CD14-positive monocyte (primary cell): ENCODE results near the gene SDK1. TPM values are rescaled to one million over a fixed set of nuclear protein-coding genes. Genes with fewer than 3 reads are reported as not detected.

Source experiments
- DNase-seq, 3 donors: peaks; one replicate each; pipeline ENCODE4 v3.0.0-alpha.2; 2011 to 2022
- H2AFZ ChIP-seq: 2 replicates; pipeline ENCODE4 v1.6.0; 2012; ENCODE audit warnings: mild to moderate bottlenecking, low read depth, low read length, inconsistent platforms; ENCODE audit not compliant: insufficient read depth, poor library complexity, severe bottlenecking
- H3K27ac ChIP-seq, 2 donors: 1 replicate in 1 of 2; 2 replicates in 1 of 2; pipeline ENCODE4 v1.5.1; 2012 to 2013; ENCODE audit warnings: low read length in 2 of 2, control low read depth in 1 of 2, inconsistent platforms in 1 of 2, low read depth in 1 of 2, mild to moderate bottlenecking in 1 of 2
- H3K27me3 ChIP-seq, 2 donors: one replicate each; pipeline versions ENCODE4 v1.6.0 to v1.6.1; 2011 to 2013; ENCODE audit warnings: low read length in 2 of 2; ENCODE audit not compliant: control insufficient read depth in 2 of 2, insufficient read depth in 2 of 2
- H3K36me3 ChIP-seq, 2 donors: replicated peaks in 1 of 2; 1 replicate in 1 of 2; 2 replicates in 1 of 2; pipeline versions ENCODE4 v1.5.1 to v1.6.1; 2012 to 2013; ENCODE audit warnings: low read length in 2 of 2, control low read depth in 1 of 2, inconsistent platforms in 1 of 2, mild to moderate bottlenecking in 1 of 2; ENCODE audit not compliant: insufficient read depth in 2 of 2, control insufficient read depth in 1 of 2
- H3K4me1 ChIP-seq, 2 donors: 1 replicate in 1 of 2; 2 replicates in 1 of 2; pipeline versions ENCODE4 v1.5.1 to v1.6.1; 2012 to 2013; ENCODE audit warnings: low read length in 2 of 2, control low read depth in 1 of 2, inconsistent platforms in 1 of 2, mild to moderate bottlenecking in 1 of 2, moderate library complexity in 1 of 2; ENCODE audit not compliant: insufficient read depth in 2 of 2, control insufficient read depth in 1 of 2
- H3K4me2 ChIP-seq: replicated peaks from 2 replicates; pipeline ENCODE3; 2012; ENCODE audit warnings: low read length, moderate library complexity, mild to moderate bottlenecking; ENCODE audit not compliant: poor library complexity, severe bottlenecking; ENCODE audit errors: extremely low read depth
- H3K4me3 ChIP-seq, 3 experiments: fragments of 200-600 bp in 1 of 3; sonication (generic) in 1 of 3; replicated peaks in 1 of 3; 1 replicate in 2 of 3; 2 replicates in 1 of 3; pipeline ENCODE4 v1.5.1; 2011 to 2013; ENCODE audit warnings: low read length in 3 of 3, mild to moderate bottlenecking in 3 of 3, control low read depth in 2 of 3, low read depth in 2 of 3, inconsistent platforms in 1 of 3, moderate library complexity in 1 of 3
- H3K79me2 ChIP-seq: 2 replicates; pipeline ENCODE4 v1.6.0; 2012; ENCODE audit warnings: mild to moderate bottlenecking, control low read depth, inconsistent platforms, low read length, moderate library complexity; ENCODE audit not compliant: insufficient read depth
- H3K9ac ChIP-seq: 2 replicates; pipeline ENCODE4 v1.6.0; 2017; ENCODE audit warnings: low read length, mild to moderate bottlenecking; ENCODE audit not compliant: insufficient read depth, poor library complexity, severe bottlenecking
- H3K9me3 ChIP-seq, 2 donors: replicated peaks in 1 of 2; 1 replicate in 1 of 2; 2 replicates in 1 of 2; pipeline versions ENCODE4 v1.5.1 to v1.6.1; 2012 to 2013; ENCODE audit warnings: low read length in 2 of 2, control low read depth in 1 of 2; ENCODE audit not compliant: control insufficient read depth in 1 of 2, insufficient read depth in 1 of 2
- H4K20me1 ChIP-seq: 2 replicates; pipeline ENCODE4 v1.6.0; 2012; ENCODE audit warnings: mild to moderate bottlenecking, low read length, control low read depth, moderate library complexity; ENCODE audit not compliant: insufficient read depth
- H3K27ac Mint-ChIP-seq, 7 donors: one replicate each; pipeline ENCODE4 v1.8.0; 2020; ENCODE audit warnings: mild to moderate bottlenecking in 7 of 7, mixed read lengths in 7 of 7, moderate library complexity in 6 of 7, inconsistent platforms in 2 of 7
- H3K27me3 Mint-ChIP-seq, 3 donors: one replicate each; pipeline ENCODE4 v1.8.0; 2021 to 2022; ENCODE audit warnings: low read depth in 3 of 3, mild to moderate bottlenecking in 3 of 3, mixed read lengths in 3 of 3, moderate library complexity in 3 of 3, inconsistent platforms in 1 of 3
- H3K36me3 Mint-ChIP-seq, 2 donors: one replicate each; pipeline ENCODE4 v1.8.0; 2020; ENCODE audit warnings: mixed read lengths in 2 of 2, inconsistent platforms in 1 of 2, mild to moderate bottlenecking in 1 of 2
- H3K4me1 Mint-ChIP-seq: one replicate; pipeline ENCODE4 v1.8.0; 2020; ENCODE audit warnings: mild to moderate bottlenecking, mixed read lengths
- H3K4me3 Mint-ChIP-seq, 2 donors: one replicate each; pipeline ENCODE4 v1.8.0; 2020; ENCODE audit warnings: mild to moderate bottlenecking in 2 of 2, mixed read lengths in 2 of 2, moderate library complexity in 1 of 2
- H3K9me3 Mint-ChIP-seq, 7 donors: one replicate each; pipeline ENCODE4 v1.8.0; 2020 to 2022; ENCODE audit warnings: mixed read lengths in 7 of 7, mild to moderate bottlenecking in 6 of 7, moderate library complexity in 6 of 7, inconsistent platforms in 2 of 7
- CTCF ChIP-seq: fragments of 200-600 bp; IDR thresholded peaks from one replicate; pipeline ENCODE4 v1.8.0; 2022; ENCODE audit warnings: antibody characterized with exemption, mild to moderate bottlenecking
- WGBS: methylation state at CpG from one replicate; pipeline ENCODE4 v1.1.5; 2013; ENCODE audit warnings: missing lambda C conversion rate; ENCODE audit not compliant: insufficient coverage; 5-methylcytosine and 5-hydroxymethylcytosine counted together
- intact Hi-C, 2 donors: fragments of 100-400 bp; cut with micrococcal nuclease; formaldehyde crosslinking; loops; one replicate each; pipeline versions ENCODE4 v1.15.0 to v1.15.1; 2023
- polyA plus RNA-seq, 3 donors: library from polyadenylated mRNA; depleted of rRNA in 1 of 3; unstranded in 2 of 3; stranded (reverse) in 1 of 3; fragments of 300-500 nt in 2 of 3; fragments of >200 nt in 1 of 3; fragmentation: Illumina TruSeq in 2 of 3; gene quantifications; 1 replicate in 2 of 3; 2 replicates in 1 of 3; pipeline ENCODE4 v1.2.3, GENCODE V29; 2012 to 2021

SDK1 gene
- polyA plus RNA-seq, 3 donors, result 0.01 TPM; not detected in 2

- H3K27me3 Mint-ChIP-seq, result peaks cover 0 to 3% (median 3%) of the 10 kb centered on the region in 3 donors
- H2AFZ ChIP-seq, result no peak overlapping the region
Measured at GRCh38 chr7:4074407-4074806, 773.4 kb downstream of the SDK1 start.

GRCh38 chr7:4074994-4075393 lies 773.9 kb downstream of the SDK1 start:
- intact Hi-C loops, result no loop called here
- peaks cover 6 to 22% (median 10%) of the 10 kb centered on the region in 7 donors for H3K9me3 Mint-ChIP-seq
- H3K9ac ChIP-seq, result no peak overlapping the region

More at GRCh38 chr7:4074407-4074806, 773.4 kb downstream of the SDK1 start:
- Histone ChIP-seq H3K9ac (no peak overlapping the region), H3K79me2 (no peaks in the 10 kb centered on the region), H3K27me3 (no peaks in the 10 kb centered on the region), H3K4me2 (no peak overlapping the region), H3K4me1 (no peaks in the 10 kb centered on the region), H3K36me3 (no peaks in the 10 kb centered on the region), H3K9me3 (peaks cover 4 to 12% of the 10 kb centered on the region in 2 donors), H4K20me1 (no peaks in the 10 kb centered on the region), H3K27ac (no peak overlapping the region), H3K4me3 (no peak overlapping the region)
- Mint-ChIP-seq H3K27ac (no peak overlapping the region), H3K9me3 (peaks cover 6 to 20% (median 9%) of the 10 kb centered on the region in 7 donors), H3K36me3 (no peaks in the 10 kb centered on the region), H3K4me1 (no peaks in the 10 kb centered on the region), H3K4me3 (no peak overlapping the region)
- intact Hi-C loops, result no loop called here
- WGBS, result 88% methylated on average over 4 of the region's 8 CpGs
- no peak for TF ChIP-seq CTCF
- DNase-seq, result no peak

More at GRCh38 chr7:4074994-4075393, 773.9 kb downstream of the SDK1 start:
- no peak overlapping the region for H3K4me3 Mint-ChIP-seq
- no peaks in the 10 kb centered on the region for H3K27me3 ChIP-seq
- no peaks in the 10 kb centered on the region for H3K4me1 Mint-ChIP-seq
- no peak overlapping the region for H3K4me2 ChIP-seq
- TF ChIP-seq CTCF, result no peak
- 94% methylated on average over 6 of the region's 8 CpGs for WGBS
- H3K36me3 ChIP-seq, result no peaks in the 10 kb centered on the region
- H3K4me1 ChIP-seq, result no peaks in the 10 kb centered on the region
- no peaks in the 10 kb centered on the region for H3K79me2 ChIP-seq
- no peak overlapping the region for H2AFZ ChIP-seq
- peaks cover 0 to 3% (median 3%) of the 10 kb centered on the region in 3 donors for H3K27me3 Mint-ChIP-seq
- no peak overlapping the region for H3K27ac Mint-ChIP-seq
- H3K36me3 Mint-ChIP-seq, result no peaks in the 10 kb centered on the region
- H3K9me3 ChIP-seq, result peaks cover 4 to 14% of the 10 kb centered on the region in 2 donors
- no peak for DNase-seq
- no peak overlapping the region for H3K4me3 ChIP-seq
- no peaks in the 10 kb centered on the region for H4K20me1 ChIP-seq
- no peak overlapping the region for H3K27ac ChIP-seq
